ENCODE results near the gene XPOT.

Gene XPOT

GRCh38 chr12:64387197-64387816 lies 16.9 kb upstream of the XPOT start:
- TF ChIP-seq CTCF (IDR thresholded peaks at IDR 0.05; ENCODE audit: low read depth, low read length) = no peak
- H3K4me3 ChIP-seq (replicated peaks in 1 of 2; ENCODE audit: low read depth in 2 of 2, low read length in 2 of 2) = no peak overlapping the region
- no peak for DNase-seq (ENCODE audit: low read depth in 2 of 2)

- TF ChIP-seq CTCF (IDR thresholded peaks at IDR 0.05; ENCODE audit: low read depth, low read length) = no peak
- H3K4me3 ChIP-seq (replicated peaks in 1 of 2; ENCODE audit: low read depth in 2 of 2, low read length in 2 of 2) = no peak overlapping the region
- DNase-seq (ENCODE audit: low read depth in 2 of 2) = no peak
These were observed 15.0 kb upstream of the XPOT start for GRCh38 chr12:64389154-64389553.

- TF ChIP-seq CTCF (IDR thresholded peaks at IDR 0.05; ENCODE audit: low read depth, low read length) = no peak
- H3K4me3 ChIP-seq (replicated peaks in 1 of 2; ENCODE audit: low read depth in 2 of 2, low read length in 2 of 2) = peak within 1 kb of the TSS; percentile 40 to 48
- DNase-seq (ENCODE audit: low read depth in 2 of 2) = peak in 1 of 2 donors; percentile 13
These were observed 13.8 kb upstream of the XPOT start, which contains the start of gene C12orf56 for GRCh38 chr12:64390275-64390851. C12orf56 (minus strand) TSS chr12:64390758; CDS start chr12:64390565, 193 bp downstream.

GRCh38 chr12:64392221-64392620 lies 12.0 kb upstream of the XPOT start:
- TF ChIP-seq CTCF (IDR thresholded peaks at IDR 0.05; ENCODE audit: low read depth, low read length) = peak; percentile 35
- H3K4me3 ChIP-seq (replicated peaks in 1 of 2; ENCODE audit: low read depth in 2 of 2, low read length in 2 of 2) = no peak overlapping the region
- peak; percentile 48 to 74 for DNase-seq (ENCODE audit: low read depth in 2 of 2)

GRCh38 chr12:64395739-64396138 lies 8.5 kb upstream of the XPOT start:
- DNase-seq (ENCODE audit: low read depth in 2 of 2) = peak; percentile 24 to 56
- H3K4me3 ChIP-seq (replicated peaks in 1 of 2; ENCODE audit: low read depth in 2 of 2, low read length in 2 of 2) = no peak overlapping the region
- no peak for TF ChIP-seq CTCF (IDR thresholded peaks at IDR 0.05; ENCODE audit: low read depth, low read length)

GRCh38 chr12:64400041-64400440 lies 4.2 kb upstream of the XPOT start:
- DNase-seq (ENCODE audit: low read depth in 2 of 2) = peak; percentile 58 to 83

More at GRCh38 chr12:64400041-64400440, 4.2 kb upstream of the XPOT start:
- no peak overlapping the region for H3K4me3 ChIP-seq (replicated peaks in 1 of 2; ENCODE audit: low read depth in 2 of 2, low read length in 2 of 2)
- TF ChIP-seq CTCF (IDR thresholded peaks at IDR 0.05; ENCODE audit: low read depth, low read length) = no peak

All from cardiac fibroblast (primary cell).